Body of pancreas (tissue), 4 donors: Measurements from ENCODE around the gene NDFIP2.

Source experiments
- POLR2A ChIP-seq, 3 donors: fragments of 450-650 bp; IDR thresholded peaks; one replicate each; pipeline ENCODE4 v1.6.1; 2016; ENCODE audit warnings: antibody characterized with exemption in 3 of 3, mild to moderate bottlenecking in 2 of 3
- TF ChIP-seq, protein P1 (sequence below), 7 experiments: fragments of 450-650 bp in 4 of 7; fragments of 200-600 bp in 3 of 7; sonication (generic) in 3 of 7; IDR thresholded peaks; one replicate each; pipeline ENCODE4 v1.5.1; 2016 to 2019; ENCODE audit warnings: antibody characterized with exemption in 7 of 7

- TF ChIP-seq, protein P1, sequence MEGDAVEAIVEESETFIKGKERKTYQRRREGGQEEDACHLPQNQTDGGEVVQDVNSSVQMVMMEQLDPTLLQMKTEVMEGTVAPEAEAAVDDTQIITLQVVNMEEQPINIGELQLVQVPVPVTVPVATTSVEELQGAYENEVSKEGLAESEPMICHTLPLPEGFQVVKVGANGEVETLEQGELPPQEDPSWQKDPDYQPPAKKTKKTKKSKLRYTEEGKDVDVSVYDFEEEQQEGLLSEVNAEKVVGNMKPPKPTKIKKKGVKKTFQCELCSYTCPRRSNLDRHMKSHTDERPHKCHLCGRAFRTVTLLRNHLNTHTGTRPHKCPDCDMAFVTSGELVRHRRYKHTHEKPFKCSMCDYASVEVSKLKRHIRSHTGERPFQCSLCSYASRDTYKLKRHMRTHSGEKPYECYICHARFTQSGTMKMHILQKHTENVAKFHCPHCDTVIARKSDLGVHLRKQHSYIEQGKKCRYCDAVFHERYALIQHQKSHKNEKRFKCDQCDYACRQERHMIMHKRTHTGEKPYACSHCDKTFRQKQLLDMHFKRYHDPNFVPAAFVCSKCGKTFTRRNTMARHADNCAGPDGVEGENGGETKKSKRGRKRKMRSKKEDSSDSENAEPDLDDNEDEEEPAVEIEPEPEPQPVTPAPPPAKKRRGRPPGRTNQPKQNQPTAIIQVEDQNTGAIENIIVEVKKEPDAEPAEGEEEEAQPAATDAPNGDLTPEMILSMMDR (IDR thresholded peaks at IDR 0.05): peak in 1 of 7 experiments; percentile 14
- no peak for TF ChIP-seq POLR2A (IDR thresholded peaks at IDR 0.05)
Observed at GRCh38 chr13:79477968-79478367, 3.0 kb upstream of the NDFIP2 start.
